ENCODE results near the gene SLC9A9.

DNA sequence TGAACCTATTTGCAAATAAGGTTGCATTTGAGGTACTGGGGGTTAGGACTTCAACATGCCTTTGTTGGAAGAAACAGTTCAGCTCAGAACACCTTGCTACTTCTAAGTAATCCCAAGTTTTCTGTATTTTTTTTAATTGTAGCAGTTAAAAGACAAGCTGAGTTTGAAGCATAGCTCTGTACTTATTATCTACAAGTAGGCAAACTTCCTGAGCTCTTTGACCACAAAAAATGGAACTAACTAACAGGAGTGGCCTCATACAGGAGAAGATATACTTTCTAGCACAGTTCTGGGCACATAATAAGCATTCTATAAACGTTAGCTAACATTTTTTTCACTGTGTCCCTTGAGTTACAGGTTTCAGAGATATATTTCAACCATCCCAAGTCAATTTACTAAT is 569.5 kb downstream of the SLC9A9 start:
- TF ChIP-seq SNAI2 (CRISPR knock-in tag; IDR thresholded peaks at IDR 0.05) (no peak), PPARA (CRISPR knock-in tag; IDR thresholded peaks at IDR 0.05; ENCODE audit: borderline replicate concordance) (no peak)
- TF ChIP-seq, protein P1, sequence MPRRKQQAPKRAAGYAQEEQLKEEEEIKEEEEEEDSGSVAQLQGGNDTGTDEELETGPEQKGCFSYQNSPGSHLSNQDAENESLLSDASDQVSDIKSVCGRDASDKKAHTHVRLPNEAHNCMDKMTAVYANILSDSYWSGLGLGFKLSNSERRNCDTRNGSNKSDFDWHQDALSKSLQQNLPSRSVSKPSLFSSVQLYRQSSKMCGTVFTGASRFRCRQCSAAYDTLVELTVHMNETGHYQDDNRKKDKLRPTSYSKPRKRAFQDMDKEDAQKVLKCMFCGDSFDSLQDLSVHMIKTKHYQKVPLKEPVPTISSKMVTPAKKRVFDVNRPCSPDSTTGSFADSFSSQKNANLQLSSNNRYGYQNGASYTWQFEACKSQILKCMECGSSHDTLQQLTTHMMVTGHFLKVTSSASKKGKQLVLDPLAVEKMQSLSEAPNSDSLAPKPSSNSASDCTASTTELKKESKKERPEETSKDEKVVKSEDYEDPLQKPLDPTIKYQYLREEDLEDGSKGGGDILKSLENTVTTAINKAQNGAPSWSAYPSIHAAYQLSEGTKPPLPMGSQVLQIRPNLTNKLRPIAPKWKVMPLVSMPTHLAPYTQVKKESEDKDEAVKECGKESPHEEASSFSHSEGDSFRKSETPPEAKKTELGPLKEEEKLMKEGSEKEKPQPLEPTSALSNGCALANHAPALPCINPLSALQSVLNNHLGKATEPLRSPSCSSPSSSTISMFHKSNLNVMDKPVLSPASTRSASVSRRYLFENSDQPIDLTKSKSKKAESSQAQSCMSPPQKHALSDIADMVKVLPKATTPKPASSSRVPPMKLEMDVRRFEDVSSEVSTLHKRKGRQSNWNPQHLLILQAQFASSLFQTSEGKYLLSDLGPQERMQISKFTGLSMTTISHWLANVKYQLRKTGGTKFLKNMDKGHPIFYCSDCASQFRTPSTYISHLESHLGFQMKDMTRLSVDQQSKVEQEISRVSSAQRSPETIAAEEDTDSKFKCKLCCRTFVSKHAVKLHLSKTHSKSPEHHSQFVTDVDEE (CRISPR knock-in tag; IDR thresholded peaks at IDR 0.05): no peak
